Measurements from ENCODE around the gene HS3ST4. TPM values are rescaled to one million over a fixed set of nuclear protein-coding genes. Genes with fewer than 3 reads are reported as not detected.

The HS3ST4 gene
- total and polyA plus RNA-seq, 10 of the 15 experiments (the other 5 are each of a cell fraction or from before 2014, with no cell fraction given) = 0.05 TPM; not detected in 9

GRCh38 chr16:26139091-26139490, 447.3 kb downstream of the HS3ST4 start (continued):
- TF ChIP-seq STAT3 (IDR thresholded peaks at IDR 0.05; ENCODE audit: low read depth, low read length) = no peak
- TF ChIP-seq RUNX3 (IDR thresholded peaks at IDR 0.05; ENCODE audit: low read length) = no peak
- no peak for TF ChIP-seq POLR2A (IDR thresholded peaks at IDR 0.05; ENCODE audit: low read depth, low read length)
- TF ChIP-seq JUNB (IDR thresholded peaks at IDR 0.05) = no peak

GRCh38 chr16:26139884-26140283, 448.1 kb downstream of the HS3ST4 start:
- Histone ChIP-seq H4K20me1 (ENCODE audit: control insufficient read depth, insufficient read depth) (no peaks in the 10 kb centered on the region), H3K4me1 (ENCODE audit: control insufficient read depth, insufficient read depth, low read length) (no peaks in the 10 kb centered on the region), H3K4me2 (ENCODE audit: control insufficient read depth, insufficient read depth) (no peak overlapping the region), H3K4me3 (no peak overlapping the region), H3K36me3 (ENCODE audit: control insufficient read depth in 2 of 2, insufficient read depth in 2 of 2, low read length in 1 of 2) (no peaks in the 10 kb centered on the region), H3K27ac (ENCODE audit: control insufficient read depth, insufficient read depth) (no peak overlapping the region), H3K27me3 (replicated peaks in 1 of 2; ENCODE audit: control insufficient read depth in 2 of 2, insufficient read depth in 2 of 2, low read length in 1 of 2) (no peaks in the 10 kb centered on the region), H3K79me2 (ENCODE audit: control insufficient read depth, insufficient read depth, low read length) (no peaks in the 10 kb centered on the region), H3K9ac (ENCODE audit: control insufficient read depth, insufficient read depth, low read length) (no peak overlapping the region), H3K9me3 (replicated peaks; ENCODE audit: control insufficient read depth, insufficient read depth, low read length) (no peaks in the 10 kb centered on the region), H2AFZ (ENCODE audit: control insufficient read depth, low read depth, low read length) (no peak overlapping the region)
- in situ Hi-C loops (cut with MboI) (no loop called here), intact Hi-C loops (cut with micrococcal nuclease; ENCODE audit: unreplicated experiment) (no loop called here)
- ChIA-PET POLR2A (no interaction called here), CTCF (no interaction called here), SMC1A (ENCODE audit: uncharacterized antibody, unreplicated experiment) (no interaction called here), RAD21 (ENCODE audit: unreplicated experiment) (no interaction called here)
- DNase-seq (ENCODE audit: low read depth, low spot score) (no peak), ATAC-seq (no peak), FAIRE-seq (no peak)
- BruUV-seq (replicated peaks) = no TSS peak
- 0% methylated on average over 1 of the region's 1 CpG for WGBS (ENCODE audit: insufficient coverage, insufficient replicate concordance, low lambda C conversion rate, missing lambda C conversion rate)
- TF ChIP-seq NR2C1 (IDR thresholded peaks at IDR 0.05) = no peak
- no peak for TF ChIP-seq USF2 (IDR thresholded peaks at IDR 0.05; ENCODE audit: borderline replicate concordance, low read depth, low read length)
- no peak for TF ChIP-seq RAD51 (IDR thresholded peaks at IDR 0.05)
- TF ChIP-seq EZH2 (IDR thresholded peaks at IDR 0.05; ENCODE audit: borderline replicate concordance, control insufficient read depth, low read depth, low read length) = no peak
- no peak for TF ChIP-seq USF1 (IDR thresholded peaks at IDR 0.05; ENCODE audit: borderline replicate concordance, extremely low read length, insufficient read depth, low read depth, low read length)
- TF ChIP-seq ZBTB40 (IDR thresholded peaks at IDR 0.05; ENCODE audit: borderline replicate concordance) = no peak
- no peak for TF ChIP-seq BHLHE40 (IDR thresholded peaks at IDR 0.05; ENCODE audit: borderline replicate concordance in 1 of 2, low read depth in 2 of 2, low read length in 1 of 2)
- no peak for TF ChIP-seq BCLAF1 (IDR thresholded peaks at IDR 0.05)
- no peak for TF ChIP-seq PML (IDR thresholded peaks at IDR 0.05; ENCODE audit: low read length)
- TF ChIP-seq BMI1 (IDR thresholded peaks at IDR 0.05; ENCODE audit: borderline replicate concordance) = no peak

All from GM12878 (cell line).